NCI-H510A (cell line): Measurements from ENCODE around the gene RAB32.

Experiments used
- DNase-seq: peaks from one replicate; lab custom pipeline; 2025; lab: John Stamatoyannopoulos, UW

Gene RAB32

GRCh38 chr6:146582857-146583256 lies 39.2 kb downstream of the RAB32 start:
- no peak for DNase-seq

- no peak for DNase-seq
Measured at GRCh38 chr6:146583966-146584365, 40.3 kb downstream of the RAB32 start.

- no peak for DNase-seq
Measured at GRCh38 chr6:146587459-146587858, 43.8 kb downstream of the RAB32 start.

- DNase-seq: no peak
Measured at GRCh38 chr6:146590492-146590891, 46.9 kb downstream of the RAB32 start.

- no peak for DNase-seq
Measured at GRCh38 chr6:146592451-146592850, 48.8 kb downstream of the RAB32 start.

- no peak for DNase-seq
Measured at GRCh38 chr6:146593986-146594385, 50.4 kb downstream of the RAB32 start.

GRCh38 chr6:146594495-146594894 lies 50.9 kb downstream of the RAB32 start:
- no peak for DNase-seq

GRCh38 chr6:146595972-146596731 lies 52.5 kb downstream of the RAB32 start:
- DNase-seq: no peak

- DNase-seq: peak; percentile 12
Measured at GRCh38 chr6:146598772-146599405, 55.3 kb downstream of the RAB32 start, which contains the start of gene ADGB. ADGB (plus strand) TSS chr6:146598972; CDS start chr6:146599041, 69 bp downstream.

GRCh38 chr6:146601352-146601751 lies 57.7 kb downstream of the RAB32 start:
- no peak for DNase-seq

- no peak for DNase-seq
Measured at GRCh38 chr6:146602526-146602925, 58.9 kb downstream of the RAB32 start.
